T-helper 2 cell treated with Interferon-gamma antibody and Interleukin-4, amounts not matched to agents 5 μg/mL and 100 μg/mL, for 36 hours (primary cell): Measurements from ENCODE around the gene RRAGD.

Source experiments
- DNase-seq: peaks from one replicate; pipeline ENCODE4 v3.0.0; 2021; ENCODE audit warnings: low spot score
- H3K27ac Mint-ChIP-seq: one replicate; pipeline ENCODE4 v1.8.0; 2021; ENCODE audit warnings: mild to moderate bottlenecking, mixed read lengths
- H3K27me3 Mint-ChIP-seq: one replicate; pipeline ENCODE4 v1.8.0; 2021; ENCODE audit warnings: low read depth, mixed read lengths
- H3K36me3 Mint-ChIP-seq: one replicate; pipeline ENCODE4 v1.8.0; 2021; ENCODE audit warnings: low read depth, mixed read lengths
- H3K4me1 Mint-ChIP-seq: one replicate; pipeline ENCODE4 v1.8.0; 2021; ENCODE audit warnings: low read depth, mixed read lengths
- H3K4me3 Mint-ChIP-seq: one replicate; pipeline ENCODE4 v1.8.0; 2022; ENCODE audit warnings: mild to moderate bottlenecking, moderate library complexity, mixed read lengths
- H3K9me3 Mint-ChIP-seq: one replicate; pipeline ENCODE4 v1.8.0; 2021; ENCODE audit warnings: mixed read lengths

The RRAGD gene

GRCh38 chr6:89353702-89354392 lies 58.2 kb downstream of the RRAGD start:
- peak overlapping the region; percentile 88 for H3K27ac Mint-ChIP-seq
- no peak for DNase-seq
- H3K4me3 Mint-ChIP-seq, result peak overlapping the region; percentile 85
- no peaks in the 10 kb centered on the region for H3K27me3 Mint-ChIP-seq
- H3K9me3 Mint-ChIP-seq, result no peaks in the 10 kb centered on the region
- H3K4me1 Mint-ChIP-seq, result peaks cover 58% of the 10 kb centered on the region
- peaks cover 9% of the 10 kb centered on the region for H3K36me3 Mint-ChIP-seq

DNA sequence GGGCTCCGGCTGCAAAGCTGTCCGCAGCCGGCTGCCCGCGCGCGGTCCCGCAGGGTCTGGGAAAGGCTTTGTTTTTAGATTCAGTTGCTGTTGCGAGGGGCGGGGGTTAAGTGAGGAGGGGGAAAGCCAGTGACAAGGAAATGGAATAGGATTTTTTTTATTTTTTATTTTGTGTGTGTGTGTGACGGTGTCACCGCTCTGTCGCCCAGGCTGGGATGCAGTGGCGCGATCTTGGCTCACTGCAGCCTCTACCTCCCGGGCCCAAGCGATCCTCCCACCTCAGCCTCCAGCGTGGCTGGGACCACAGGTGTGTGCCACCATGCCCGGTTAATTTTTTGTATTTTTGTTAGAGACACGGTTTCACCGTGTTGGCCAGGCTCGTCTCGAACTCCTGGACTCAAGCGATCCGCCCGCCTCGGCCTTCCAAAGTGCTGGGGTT lies 58.9 kb downstream of the RRAGD start:
- Mint-ChIP-seq H3K36me3 (peaks cover 9% of the 10 kb centered on the region), H3K27ac (peak overlapping the region; percentile 88)

GRCh38 chr6:89352278-89353117 lies 59.6 kb downstream of the RRAGD start, which contains the start of gene UBE2J1:
Gene UBE2J1, minus strand, starts transcription at chr6:89352722. Its CDS starts 153 bp downstream, at chr6:89352569.
- DNase-seq, result peak; percentile 88
- Mint-ChIP-seq H3K4me3 (peak within 1 kb of the TSS; percentile 98), H3K4me1 (peaks cover 60% of the 10 kb centered on the region), H3K36me3 (peaks cover 9% of the 10 kb centered on the region), H3K27ac (peak within 1 kb of the TSS; percentile 94), H3K27me3 (no peaks in the 10 kb centered on the region), H3K9me3 (no peaks in the 10 kb centered on the region)

More for the DNA sequence above, 58.9 kb downstream of the RRAGD start:
- Mint-ChIP-seq H3K4me1 (peaks cover 62% of the 10 kb centered on the region), H3K27me3 (no peaks in the 10 kb centered on the region), H3K9me3 (no peaks in the 10 kb centered on the region), H3K4me3 (peak overlapping the region; percentile 85)
- DNase-seq, result no peak

GRCh38 chr6:89351671-89352277 lies 60.3 kb downstream of the RRAGD start:
- H3K27me3 Mint-ChIP-seq, result no peaks in the 10 kb centered on the region
- peaks cover 56% of the 10 kb centered on the region for H3K4me1 Mint-ChIP-seq
- peaks cover 9% of the 10 kb centered on the region for H3K36me3 Mint-ChIP-seq
- peak overlapping the region; percentile 94 for H3K27ac Mint-ChIP-seq
- H3K9me3 Mint-ChIP-seq, result no peaks in the 10 kb centered on the region
- no peak for DNase-seq
- H3K4me3 Mint-ChIP-seq, result peak overlapping the region; percentile 98

DNA sequence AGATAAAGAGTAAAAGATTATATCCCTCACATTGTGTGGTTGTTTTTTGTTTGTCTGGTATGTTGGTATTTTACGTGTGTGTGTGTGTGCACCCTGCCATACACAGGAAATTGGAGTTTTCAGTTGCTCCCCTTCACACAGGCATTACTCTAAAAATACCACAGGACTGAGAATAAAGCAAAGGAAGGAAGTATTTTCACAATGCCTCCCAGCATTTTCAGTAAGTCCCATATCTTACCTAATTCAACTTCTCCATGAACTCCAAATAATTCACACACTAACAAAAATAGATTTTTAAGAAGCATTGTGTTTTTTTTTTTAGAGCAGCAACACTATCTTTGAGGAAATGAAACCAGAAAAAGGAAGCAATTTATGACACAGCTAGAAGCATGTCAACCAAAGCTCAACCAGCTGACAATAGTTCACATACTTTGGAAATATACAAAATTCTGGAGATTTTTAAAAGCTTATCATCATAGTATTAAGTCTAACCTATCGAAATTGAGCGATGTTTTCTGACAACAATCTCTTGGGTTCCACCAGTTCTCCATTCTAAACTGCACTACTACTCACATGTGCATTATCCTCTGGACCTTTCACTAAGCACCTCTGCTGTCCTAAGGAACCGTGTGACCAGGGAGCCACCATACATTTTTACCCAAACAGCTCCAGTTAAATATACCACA lies 61.6 kb downstream of the RRAGD start:
- Mint-ChIP-seq H3K4me3 (peak overlapping the region; percentile 98), H3K9me3 (no peaks in the 10 kb centered on the region), H3K4me1 (peaks cover 50% of the 10 kb centered on the region), H3K27me3 (no peaks in the 10 kb centered on the region), H3K27ac (peak overlapping the region; percentile 94), H3K36me3 (peaks cover 9% of the 10 kb centered on the region)
- DNase-seq, result no peak

- no peak overlapping the region for H3K27ac Mint-ChIP-seq
- H3K4me1 Mint-ChIP-seq, result peaks cover 51% of the 10 kb centered on the region
- peaks cover 9% of the 10 kb centered on the region for H3K36me3 Mint-ChIP-seq
- H3K9me3 Mint-ChIP-seq, result no peaks in the 10 kb centered on the region
- DNase-seq, result no peak
- H3K4me3 Mint-ChIP-seq, result no peak overlapping the region
- no peaks in the 10 kb centered on the region for H3K27me3 Mint-ChIP-seq
Measured at GRCh38 chr6:89348372-89348771, 63.7 kb downstream of the RRAGD start.

DNA sequence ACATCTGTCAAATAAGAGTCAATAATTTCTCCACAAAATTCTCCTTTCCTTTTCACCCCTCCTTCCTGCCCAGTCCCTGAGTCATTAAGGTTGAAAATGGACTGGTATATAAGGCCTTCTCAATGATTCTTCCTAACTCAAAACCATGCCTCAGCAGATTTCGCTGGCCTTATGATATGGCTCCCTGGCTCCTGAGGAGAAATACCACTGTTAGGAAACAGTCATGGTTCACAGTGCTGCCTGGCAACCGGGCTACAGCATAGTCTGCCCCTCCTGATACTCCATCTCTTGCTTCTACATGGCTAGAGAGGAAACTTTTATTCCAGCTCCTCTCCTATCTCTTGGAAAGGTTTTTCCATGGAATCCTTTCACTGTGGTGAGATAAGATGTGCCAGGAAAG lies 64.2 kb downstream of the RRAGD start:
- Mint-ChIP-seq H3K27ac (no peak overlapping the region), H3K9me3 (no peaks in the 10 kb centered on the region), H3K27me3 (no peaks in the 10 kb centered on the region), H3K36me3 (peaks cover 9% of the 10 kb centered on the region), H3K4me1 (peaks cover 50% of the 10 kb centered on the region), H3K4me3 (no peak overlapping the region)
- DNase-seq, result no peak

DNA sequence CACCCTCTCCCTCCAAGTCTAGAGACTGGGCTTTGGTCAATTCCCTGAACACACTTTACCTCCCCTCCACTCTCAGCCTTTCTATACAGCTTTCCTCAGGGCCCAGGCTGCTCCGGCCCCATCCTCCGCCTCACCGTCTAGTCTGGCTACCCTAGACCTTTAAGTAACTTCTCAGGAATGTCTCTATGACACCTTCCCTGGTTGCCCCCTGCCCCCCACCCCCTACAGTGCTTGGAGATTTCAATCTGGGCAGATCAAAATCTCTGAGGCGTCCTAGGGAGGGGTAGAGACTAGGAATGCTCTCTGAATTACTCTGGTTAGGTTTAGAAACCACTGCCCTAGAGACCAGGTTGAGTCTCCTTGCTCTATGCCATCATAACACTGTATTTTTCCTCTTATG lies 65.6 kb downstream of the RRAGD start:
- Mint-ChIP-seq H3K27me3 (no peaks in the 10 kb centered on the region), H3K9me3 (no peaks in the 10 kb centered on the region), H3K4me3 (no peak overlapping the region), H3K36me3 (peaks cover 10% of the 10 kb centered on the region), H3K4me1 (peaks cover 44% of the 10 kb centered on the region), H3K27ac (no peak overlapping the region)
- DNase-seq, result no peak

- DNase-seq, result no peak
- peaks cover 15% of the 10 kb centered on the region for H3K4me1 Mint-ChIP-seq
- peaks cover 35% of the 10 kb centered on the region for H3K36me3 Mint-ChIP-seq
- H3K27ac Mint-ChIP-seq, result no peak overlapping the region
- no peaks in the 10 kb centered on the region for H3K9me3 Mint-ChIP-seq
- H3K4me3 Mint-ChIP-seq, result no peak overlapping the region
- H3K27me3 Mint-ChIP-seq, result no peaks in the 10 kb centered on the region
Measured at GRCh38 chr6:89339565-89339964, 72.5 kb downstream of the RRAGD start.

DNA sequence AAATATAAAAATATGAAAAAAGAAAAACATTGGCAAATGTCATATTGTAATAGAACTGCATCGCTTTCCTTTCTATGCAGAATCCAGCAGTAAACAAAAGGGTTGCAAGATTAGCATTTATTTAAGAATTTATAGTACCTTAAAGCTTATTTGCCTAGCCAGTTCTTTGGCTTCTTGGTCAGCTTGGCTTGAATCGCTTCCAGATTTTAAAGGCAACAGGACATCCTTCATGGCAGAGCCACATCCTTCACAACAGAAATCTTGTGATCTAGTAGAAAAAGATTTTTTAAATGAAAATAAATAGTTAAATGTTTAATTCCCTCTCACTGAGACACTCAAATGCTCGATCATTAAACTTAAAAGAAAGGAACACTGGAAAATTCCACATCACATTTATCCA lies 76.9 kb downstream of the RRAGD start:
- H3K36me3 Mint-ChIP-seq, result peaks cover 36% of the 10 kb centered on the region

GRCh38 chr6:89330910-89331309 lies 81.2 kb downstream of the RRAGD start:
- Mint-ChIP-seq H3K4me3 (no peak overlapping the region), H3K27me3 (no peaks in the 10 kb centered on the region)

More for the DNA sequence above, 76.9 kb downstream of the RRAGD start:
- H3K27me3 Mint-ChIP-seq, result no peaks in the 10 kb centered on the region
- H3K9me3 Mint-ChIP-seq, result no peaks in the 10 kb centered on the region
- peaks cover 9% of the 10 kb centered on the region for H3K4me1 Mint-ChIP-seq
- DNase-seq, result no peak
- no peak overlapping the region for H3K4me3 Mint-ChIP-seq
- no peak overlapping the region for H3K27ac Mint-ChIP-seq

GRCh38 chr6:89328976-89329375 lies 83.1 kb downstream of the RRAGD start:
- H3K4me3 Mint-ChIP-seq, result no peak overlapping the region
- no peaks in the 10 kb centered on the region for H3K27me3 Mint-ChIP-seq
- DNase-seq, result no peak
- H3K36me3 Mint-ChIP-seq, result peaks cover 34% of the 10 kb centered on the region
- H3K9me3 Mint-ChIP-seq, result no peaks in the 10 kb centered on the region
- H3K4me1 Mint-ChIP-seq, result peaks cover 2% of the 10 kb centered on the region
- H3K27ac Mint-ChIP-seq, result no peak overlapping the region

More at GRCh38 chr6:89330910-89331309, 81.2 kb downstream of the RRAGD start:
- Mint-ChIP-seq H3K9me3 (no peaks in the 10 kb centered on the region), H3K27ac (no peak overlapping the region), H3K4me1 (peaks cover 2% of the 10 kb centered on the region), H3K36me3 (peaks cover 33% of the 10 kb centered on the region)
- no peak for DNase-seq

DNA sequence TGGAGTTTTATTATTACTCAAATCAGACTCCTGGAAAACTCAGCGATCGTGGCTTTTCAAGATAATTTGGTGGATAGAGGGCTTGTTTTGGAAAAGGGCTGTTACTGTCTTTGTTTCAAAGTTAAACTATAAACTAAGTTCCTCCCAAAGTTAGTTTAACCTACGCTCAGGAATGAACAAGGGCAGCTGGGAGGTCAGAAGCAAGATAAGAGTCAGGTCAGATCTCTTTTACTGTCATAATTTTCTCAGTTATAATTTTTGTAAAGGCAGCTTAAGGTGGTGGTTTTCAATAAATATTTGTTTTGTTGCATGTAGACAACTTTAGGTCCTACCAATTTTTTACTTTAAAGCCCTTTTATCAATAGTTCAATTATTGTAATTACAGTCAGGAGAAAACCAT lies 87.8 kb downstream of the RRAGD start:
- H3K27me3 Mint-ChIP-seq, result no peaks in the 10 kb centered on the region
- DNase-seq, result no peak
- no peaks in the 10 kb centered on the region for H3K9me3 Mint-ChIP-seq
- H3K36me3 Mint-ChIP-seq, result peaks cover 33% of the 10 kb centered on the region
- H3K4me1 Mint-ChIP-seq, result no peaks in the 10 kb centered on the region
- no peak overlapping the region for H3K4me3 Mint-ChIP-seq
- H3K27ac Mint-ChIP-seq, result no peak overlapping the region
